Activated T-helper 1 cell treated with anti-CD3 and anti-CD28 coated beads, Interleukin-2, amount 50 U/mL, for 16 hours (primary cell): ENCODE measurements around the gene IGFN1.

Experiments used
- DNase-seq, 2 donors: peaks; one replicate each; pipeline ENCODE4 v3.0.0-alpha.2; 2020; ENCODE audit warnings: low read depth in 1 of 2, low spot score in 1 of 2

Gene IGFN1

DNA sequence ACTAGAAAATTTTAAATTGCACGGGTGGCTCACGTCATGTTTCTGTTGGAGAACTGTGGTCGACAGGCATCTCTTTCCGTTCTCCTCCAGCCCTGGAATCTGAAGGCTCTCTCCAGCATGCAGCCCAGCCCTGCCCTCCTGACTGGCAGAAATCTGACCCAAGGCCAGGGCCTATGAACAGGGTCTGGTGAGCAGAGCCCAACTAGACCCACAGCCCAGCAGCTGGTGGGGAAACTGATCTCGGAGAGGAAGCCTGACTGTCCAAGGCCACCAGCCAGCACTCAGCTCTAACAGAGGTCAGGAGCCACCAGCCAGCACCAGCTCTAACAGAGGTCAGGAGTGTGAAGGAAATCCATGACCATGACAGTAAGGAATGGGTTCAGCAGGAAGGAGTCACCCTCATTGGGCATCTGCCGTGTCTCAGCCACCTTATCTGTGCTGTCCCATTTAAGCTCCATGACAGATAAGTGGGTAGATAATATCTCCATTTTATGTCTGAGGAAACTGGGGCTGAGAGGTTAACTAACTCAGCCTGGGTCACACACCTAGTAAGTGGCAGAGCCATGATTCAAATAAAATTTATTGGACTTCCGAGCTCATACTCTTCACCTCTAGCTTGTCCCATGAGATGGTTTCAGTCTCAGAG is 72.5 kb downstream of the IGFN1 start:
- no peak for DNase-seq

DNA sequence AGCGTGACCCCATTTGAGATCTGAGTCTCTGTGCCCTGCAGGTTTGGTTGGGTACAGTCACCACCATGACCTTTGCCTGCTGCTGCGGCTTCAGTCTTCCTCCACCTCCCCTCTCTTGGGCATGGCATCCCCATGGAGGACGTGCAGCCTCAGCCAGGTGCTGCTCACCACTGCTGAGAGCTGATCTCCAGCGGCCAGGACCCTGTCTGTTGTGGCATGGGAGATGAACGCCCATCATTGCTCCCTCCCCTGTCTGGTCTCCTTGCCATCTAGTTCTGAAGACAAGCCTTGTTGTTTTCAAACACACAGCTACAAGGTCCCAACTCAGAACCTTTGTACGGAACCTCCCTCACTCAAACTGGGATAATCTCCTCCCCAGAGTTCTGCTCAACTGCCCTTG is 73.4 kb downstream of the IGFN1 start:
- no peak for DNase-seq

DNA sequence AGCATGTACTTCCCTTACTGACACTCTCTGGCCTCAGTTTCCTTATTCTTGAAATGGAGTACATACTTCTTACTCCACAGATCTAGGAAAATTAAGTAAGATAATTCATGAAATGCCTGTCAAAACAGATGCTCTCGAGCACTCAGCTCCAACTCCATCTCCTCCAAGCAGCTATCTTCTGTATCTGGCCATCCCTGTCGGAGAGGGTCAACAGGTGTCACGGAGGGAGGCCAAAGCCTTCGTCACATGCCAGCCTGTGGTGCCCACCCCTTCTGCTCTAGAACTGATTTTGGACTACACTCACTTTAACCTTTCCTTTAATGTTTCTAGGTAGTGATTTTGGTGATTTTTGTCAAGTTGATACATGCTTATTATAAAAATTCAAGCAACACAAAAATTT is 73.9 kb downstream of the IGFN1 start:
- DNase-seq = no peak

DNA sequence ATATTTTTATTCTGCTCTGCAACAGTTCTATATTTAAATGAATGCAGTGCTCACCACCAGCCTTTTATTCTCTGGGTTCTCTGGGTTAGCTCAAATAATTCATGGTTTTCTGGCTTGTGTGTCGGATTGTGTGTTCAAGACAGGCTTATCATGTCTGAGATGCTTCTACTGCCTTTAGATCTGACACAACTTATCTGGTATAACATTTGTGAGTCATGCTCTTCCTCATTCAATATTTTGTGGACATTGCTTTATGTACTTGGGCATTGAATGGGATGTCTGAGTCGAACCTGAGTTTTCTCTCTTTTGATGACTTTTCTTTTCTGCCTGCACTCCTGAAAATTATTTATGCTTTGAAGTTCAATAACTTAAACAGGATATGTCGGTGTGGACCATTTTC is 75.1 kb downstream of the IGFN1 start:
- no peak for DNase-seq

DNA sequence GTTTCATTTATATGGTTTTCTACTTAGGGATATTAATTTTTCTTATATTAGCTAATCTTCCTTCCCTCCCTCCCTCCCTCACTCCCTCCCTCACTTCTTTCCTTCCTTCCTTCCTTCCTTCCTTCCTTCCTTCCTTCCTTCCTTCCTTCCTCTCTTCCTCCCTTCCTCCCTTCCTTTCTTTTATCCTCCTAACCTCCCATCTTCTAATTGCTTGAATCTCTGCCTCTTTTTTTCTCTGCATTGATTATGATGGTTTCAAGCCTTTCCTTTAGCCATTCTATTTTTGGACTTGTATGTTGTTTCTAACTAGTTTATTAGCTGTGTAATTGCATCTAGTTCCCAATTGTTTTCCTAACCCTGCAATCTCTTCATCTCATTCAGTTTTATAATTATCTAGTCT is 75.7 kb downstream of the IGFN1 start:
- DNase-seq = no peak

DNA sequence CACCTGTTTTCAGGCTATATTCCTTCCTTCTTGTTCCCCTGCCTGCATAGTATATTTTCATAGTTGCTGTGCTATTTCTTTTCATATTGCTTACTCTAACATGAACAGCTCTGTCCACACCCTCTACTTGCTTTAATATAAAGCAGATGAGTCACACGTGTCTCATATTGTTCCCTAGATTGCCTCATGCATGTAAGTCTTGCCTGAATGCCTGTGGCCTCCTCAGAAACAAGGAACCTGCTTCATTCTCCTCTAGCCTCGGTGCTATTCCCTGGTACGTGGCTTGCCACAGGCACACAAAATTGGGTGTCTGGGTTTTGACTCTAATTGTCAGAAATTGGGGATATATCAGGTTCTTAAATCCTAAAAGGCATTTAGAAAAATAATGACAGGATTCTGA is 76.2 kb downstream of the IGFN1 start:
- no peak for DNase-seq

DNA sequence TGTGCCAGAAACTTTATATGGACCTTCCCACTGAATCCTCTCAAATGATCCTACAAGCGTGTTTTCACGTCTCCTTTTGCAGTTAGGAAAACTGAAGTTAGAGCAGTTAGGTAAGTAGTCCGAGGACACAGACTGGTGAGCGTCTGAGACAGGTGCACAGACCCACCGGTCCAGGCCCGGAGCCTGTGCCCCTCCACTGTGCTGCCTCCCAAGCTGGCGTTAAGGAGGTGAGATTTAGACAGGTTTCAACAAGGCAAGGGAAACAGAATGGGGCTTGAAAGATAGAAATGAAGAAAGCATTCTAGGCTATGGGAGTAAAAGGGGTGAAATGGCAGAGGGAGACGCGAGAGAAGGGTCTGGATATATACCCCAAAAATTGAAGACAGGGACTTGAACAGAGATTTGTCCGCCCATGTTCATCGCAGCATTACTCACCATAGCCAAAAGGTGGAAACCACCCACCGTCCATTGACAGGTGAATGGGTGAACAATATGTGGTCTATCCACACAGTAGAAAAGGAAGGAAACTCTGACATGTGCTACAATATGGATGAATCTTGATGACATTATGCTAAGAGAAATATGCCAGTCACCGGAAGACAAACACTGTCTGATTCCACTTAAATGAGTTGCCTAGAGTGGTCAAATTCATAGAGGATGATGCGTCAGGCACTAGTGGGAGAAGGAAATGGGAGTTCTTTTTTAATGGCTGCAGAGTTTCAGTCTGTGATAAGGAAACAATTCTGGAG is 77.0 kb downstream of the IGFN1 start:
- no peak for DNase-seq

DNA sequence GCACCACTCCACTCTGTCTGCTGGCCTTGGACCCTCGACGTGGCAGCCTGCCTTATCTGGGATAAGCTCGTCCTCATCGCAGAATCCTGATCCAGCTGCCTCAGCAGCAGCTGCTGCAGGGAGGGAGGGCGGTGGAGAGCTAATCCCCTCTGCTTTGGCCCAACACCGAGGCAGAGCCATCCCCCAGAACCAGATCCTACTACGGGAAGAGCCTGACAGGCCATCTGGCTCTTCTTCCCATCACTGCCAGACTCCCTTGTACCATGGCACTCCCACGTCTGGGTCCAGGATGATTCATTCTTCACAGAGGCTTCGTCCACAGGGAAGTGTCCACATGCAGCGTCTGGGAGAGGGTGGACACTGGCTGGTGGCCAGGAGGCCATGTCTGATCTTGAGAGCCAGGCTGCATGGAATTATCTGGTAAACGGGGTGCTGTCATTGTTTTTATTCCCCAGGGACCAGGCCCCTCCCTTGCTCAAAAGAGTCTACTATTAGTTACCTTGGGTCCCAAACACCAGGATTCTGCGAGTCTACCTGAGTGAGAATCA is 78.1 kb downstream of the IGFN1 start:
- no peak for DNase-seq

DNA sequence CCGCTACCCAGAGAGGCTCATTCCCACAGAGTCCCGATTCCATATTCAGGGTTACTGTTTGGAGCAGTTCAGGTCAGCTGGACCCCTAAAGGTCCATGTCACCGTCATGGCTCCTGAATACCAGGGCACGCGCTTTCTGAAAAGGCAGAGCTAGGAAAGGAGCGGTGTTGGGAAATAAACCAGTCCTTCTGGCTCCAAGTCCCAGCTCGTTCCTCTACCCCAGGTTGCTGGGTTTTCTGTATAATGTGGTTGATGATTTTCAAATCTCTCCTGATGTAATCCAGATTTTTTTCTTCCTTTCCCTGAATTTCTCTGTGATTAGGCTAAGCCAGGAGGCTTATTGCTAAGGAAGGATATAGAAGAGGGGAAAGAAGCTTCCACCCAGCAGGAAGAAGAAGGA is 78.7 kb downstream of the IGFN1 start:
- no peak for DNase-seq

DNA sequence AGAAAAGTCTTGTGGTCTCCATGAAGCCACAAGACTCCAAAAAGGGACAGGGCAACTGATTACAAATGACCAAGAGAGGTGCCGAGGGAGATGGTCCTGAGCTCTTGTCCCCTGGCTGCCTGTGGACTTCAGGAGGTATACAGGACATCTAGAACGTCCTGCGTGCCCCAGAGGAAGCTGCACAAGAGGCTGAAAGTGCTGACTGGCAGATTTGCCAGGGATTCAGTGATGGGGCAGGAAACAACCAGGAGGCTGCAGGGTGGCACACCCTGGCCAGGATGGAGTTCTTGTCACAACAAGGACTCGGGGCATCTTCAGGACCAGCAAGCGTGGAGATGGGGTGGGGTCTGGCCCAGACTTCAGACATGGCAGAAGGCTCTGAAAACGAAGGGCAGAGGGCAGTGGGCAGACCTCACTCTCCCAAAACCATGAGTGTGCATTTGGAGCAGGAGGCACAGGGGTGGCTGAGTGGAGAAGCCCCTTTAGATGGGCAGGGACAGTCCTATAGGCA is 79.3 kb downstream of the IGFN1 start:
- DNase-seq = no peak

DNA sequence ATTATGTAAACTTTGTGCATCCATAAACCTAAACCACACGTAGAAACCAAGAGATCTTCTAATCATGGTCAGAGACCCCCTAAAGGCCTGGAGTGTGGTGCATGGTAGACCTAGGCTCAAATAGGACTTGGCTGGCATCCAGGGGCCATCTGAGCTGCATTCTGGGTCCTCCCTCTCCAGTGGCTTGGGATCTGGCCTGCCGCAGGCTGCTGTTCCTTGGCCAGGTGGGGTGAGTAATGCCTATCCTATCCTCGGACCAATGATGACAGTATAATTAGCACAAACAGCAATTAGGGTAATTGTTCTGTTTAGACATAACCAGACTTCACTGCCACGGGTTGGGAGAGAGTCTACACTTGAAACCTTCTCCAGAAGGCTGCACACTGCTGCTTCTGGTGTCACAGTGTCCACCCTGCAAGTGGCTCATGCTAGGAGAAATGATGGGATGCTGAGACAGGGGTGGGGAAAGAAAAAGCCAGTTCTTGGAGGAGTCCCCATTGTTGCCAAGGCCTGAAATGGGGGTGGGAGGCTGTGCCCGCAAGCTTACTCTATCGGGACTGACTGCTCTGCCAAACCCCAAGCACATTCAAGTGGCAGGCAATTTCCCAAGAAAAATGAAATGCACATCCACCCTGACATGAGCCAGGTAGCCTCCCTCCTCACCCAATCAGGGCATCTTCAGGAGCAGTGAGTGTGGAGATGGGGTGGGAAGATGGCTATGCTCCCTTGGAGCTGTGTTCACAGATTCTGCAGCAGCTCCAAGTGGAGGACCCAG is 80.2 kb downstream of the IGFN1 start:
- DNase-seq = no peak

DNA sequence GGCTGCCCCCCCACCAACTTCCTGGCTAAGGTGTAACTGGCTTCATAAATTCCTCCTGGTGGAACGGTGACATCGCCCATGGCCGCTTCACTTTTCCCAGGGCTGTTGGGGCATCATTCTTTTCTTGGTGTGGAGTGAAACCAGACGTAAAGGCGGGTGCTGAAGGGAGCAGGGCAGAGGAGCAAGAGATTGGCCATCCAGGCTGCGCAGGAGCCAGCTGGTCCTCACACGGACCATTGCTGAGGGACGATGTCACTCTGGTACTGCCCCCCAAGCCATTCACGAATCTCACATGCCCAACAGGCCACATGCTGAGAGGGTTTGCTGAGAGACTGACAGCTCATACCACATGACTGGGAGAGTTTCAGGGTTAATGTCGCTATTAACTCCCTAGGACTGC is 82.2 kb downstream of the IGFN1 start:
- no peak for DNase-seq

DNA sequence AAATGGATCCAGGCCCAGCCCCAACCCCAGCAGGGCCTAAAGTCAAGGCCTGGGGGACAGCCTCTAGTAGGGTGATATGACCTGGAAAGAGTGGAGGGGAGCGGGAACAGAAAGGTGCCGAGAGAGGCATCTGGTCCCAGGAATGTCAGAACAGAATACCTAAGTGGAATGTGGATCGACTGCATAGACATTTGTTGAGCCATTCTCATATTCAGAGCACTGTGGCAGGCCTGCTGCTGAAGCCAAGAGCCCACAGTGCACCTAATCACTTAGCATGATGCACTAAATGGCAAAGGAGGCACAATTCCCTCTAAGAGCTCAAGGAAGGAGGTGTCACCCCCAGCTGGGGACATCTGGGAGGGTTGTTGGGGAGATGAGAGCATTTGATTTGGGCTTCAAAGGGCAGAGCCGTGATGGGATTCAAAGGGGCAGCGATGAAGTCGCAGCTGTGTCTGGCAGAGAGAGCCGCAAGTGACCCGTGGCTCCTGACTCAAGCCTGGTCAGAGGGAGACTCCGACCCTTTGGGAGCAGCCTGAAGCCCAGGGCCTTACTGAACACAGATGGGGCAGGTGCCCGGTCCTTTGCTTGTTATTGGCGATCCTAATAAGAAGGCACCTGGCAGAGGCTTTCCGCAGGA is 84.1 kb downstream of the IGFN1 start:
- no peak for DNase-seq

DNA sequence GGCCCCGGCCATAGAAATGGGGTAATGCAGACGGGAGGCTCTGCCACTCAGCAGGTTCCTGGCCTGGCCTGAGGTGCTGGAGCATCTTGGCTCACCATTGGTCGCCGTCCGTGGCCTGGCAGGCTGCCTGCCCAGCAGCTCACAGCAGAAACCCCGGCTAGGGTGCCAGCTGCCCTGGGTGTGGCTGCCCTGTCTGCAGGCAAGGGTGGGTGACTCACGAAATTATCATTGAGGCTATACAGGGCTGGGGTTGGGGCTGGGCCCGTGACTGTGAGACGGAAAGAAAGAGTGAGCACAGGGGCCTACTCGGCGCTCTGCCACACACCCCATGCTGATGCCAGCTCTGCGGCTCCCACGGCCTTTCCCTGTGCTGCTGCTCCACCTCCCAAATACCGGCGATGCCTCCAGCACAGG is 84.6 kb downstream of the IGFN1 start:
- no peak for DNase-seq

DNA sequence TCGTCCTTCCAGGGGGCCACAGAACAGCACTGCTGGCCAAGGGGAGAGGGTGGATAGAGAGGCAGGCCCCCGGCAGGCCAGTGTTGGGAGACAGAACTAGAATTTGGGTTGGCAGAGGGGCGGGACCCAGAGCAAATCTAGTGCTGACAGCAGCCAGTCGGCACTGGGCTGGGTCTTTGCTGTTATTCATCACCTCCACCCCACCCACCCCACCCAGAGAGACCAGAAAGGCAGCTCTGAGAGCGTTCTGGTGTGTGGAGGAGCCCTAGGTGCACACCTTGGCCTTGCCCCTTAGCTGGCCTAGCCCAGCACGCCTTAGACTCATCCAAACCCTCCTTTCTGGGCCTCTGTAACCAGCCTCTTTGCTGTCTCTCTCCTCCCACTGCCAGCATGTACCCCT is 86.3 kb downstream of the IGFN1 start:
- no peak for DNase-seq

DNA sequence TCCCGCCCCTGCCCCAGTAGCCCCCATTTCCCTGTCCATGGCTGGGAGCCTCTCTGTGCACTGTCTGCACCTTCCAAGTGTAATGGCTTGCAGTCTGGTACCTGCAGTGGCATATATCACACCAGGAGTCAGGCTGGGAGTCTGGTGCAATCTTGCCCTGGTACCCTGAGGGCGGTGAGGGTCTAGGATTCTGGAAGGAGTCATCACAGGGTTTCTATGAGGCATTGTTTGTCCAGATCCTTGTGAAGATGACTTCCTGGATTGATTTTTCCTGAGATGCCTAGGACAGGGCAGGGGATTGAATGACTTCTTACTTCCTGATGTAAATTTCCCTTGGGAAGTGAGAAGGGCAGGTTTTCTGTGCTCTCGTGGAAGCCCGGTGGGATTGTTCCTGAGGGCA is 86.8 kb downstream of the IGFN1 start:
- no peak for DNase-seq
